PC-3 (cell line): ENCODE results near the gene CCDC167.

Experiments used
- EZH2 ChIP-seq: fragments of 300-600 bp; sonication (generic); IDR thresholded peaks from one replicate; pipeline ENCODE4 v1.6.1; 2017; ENCODE audit warnings: antibody characterized with exemption, mild to moderate bottlenecking, low read length; ENCODE audit not compliant: unreplicated experiment
- TF ChIP-seq, protein P1 (sequence below): fragments of 300-600 bp; sonication (generic); conservative IDR thresholded peaks from 2 replicates; pipeline ENCODE4 v1.5.1; 2017; ENCODE audit warnings: antibody characterized with exemption, low read depth, mild to moderate bottlenecking, low read length

DNA sequence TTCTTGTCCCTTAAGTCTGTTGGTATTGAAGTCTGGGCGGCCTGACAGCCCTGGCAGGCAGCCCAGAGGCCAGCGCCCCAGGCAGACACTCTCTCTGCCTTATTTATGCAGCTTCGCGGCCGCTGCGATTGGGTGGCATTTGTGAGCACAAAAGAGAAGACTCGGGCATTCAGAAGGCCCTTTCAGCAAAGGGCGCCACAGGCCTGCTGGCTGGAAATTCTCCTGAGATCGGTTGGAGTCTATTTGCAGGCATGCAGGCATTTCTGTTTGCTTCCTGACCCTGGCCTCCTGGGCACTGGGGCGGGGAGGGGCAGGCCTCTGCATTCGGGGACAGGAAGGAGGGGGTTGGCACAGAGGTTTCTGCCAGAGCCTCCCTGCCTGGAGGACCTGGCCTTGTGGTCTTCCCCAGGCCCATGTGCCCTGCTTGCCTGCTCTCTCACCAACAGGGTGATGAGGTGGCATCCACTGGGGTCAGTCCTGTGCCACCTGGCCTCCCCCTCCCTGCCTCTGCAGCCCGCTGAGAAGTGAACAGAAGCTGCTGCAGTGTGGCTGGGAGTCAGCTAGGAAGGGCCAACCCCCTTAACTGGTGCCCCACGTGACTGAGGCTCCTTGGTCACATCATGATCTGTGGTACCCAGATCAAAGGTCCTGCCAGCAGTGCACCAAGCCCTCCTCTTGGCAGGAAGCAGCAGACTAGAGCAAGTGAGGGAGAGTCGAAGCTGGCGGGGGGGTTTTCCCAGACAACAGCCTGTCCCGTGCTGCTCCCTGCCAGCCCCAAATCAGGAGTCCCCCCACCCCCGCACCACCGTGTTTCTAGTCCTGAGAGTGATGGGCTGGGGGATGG, 16.6 kb upstream of the CCDC167 start:
- TF ChIP-seq, protein P1, sequence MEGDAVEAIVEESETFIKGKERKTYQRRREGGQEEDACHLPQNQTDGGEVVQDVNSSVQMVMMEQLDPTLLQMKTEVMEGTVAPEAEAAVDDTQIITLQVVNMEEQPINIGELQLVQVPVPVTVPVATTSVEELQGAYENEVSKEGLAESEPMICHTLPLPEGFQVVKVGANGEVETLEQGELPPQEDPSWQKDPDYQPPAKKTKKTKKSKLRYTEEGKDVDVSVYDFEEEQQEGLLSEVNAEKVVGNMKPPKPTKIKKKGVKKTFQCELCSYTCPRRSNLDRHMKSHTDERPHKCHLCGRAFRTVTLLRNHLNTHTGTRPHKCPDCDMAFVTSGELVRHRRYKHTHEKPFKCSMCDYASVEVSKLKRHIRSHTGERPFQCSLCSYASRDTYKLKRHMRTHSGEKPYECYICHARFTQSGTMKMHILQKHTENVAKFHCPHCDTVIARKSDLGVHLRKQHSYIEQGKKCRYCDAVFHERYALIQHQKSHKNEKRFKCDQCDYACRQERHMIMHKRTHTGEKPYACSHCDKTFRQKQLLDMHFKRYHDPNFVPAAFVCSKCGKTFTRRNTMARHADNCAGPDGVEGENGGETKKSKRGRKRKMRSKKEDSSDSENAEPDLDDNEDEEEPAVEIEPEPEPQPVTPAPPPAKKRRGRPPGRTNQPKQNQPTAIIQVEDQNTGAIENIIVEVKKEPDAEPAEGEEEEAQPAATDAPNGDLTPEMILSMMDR, result no peak
- no peak for TF ChIP-seq EZH2
